Right cardiac atrium (tissue), 5 donors: Measurements from ENCODE around the gene MAFF. TPM values are rescaled to one million over a fixed set of nuclear protein-coding genes. Genes with fewer than 3 reads are reported as not detected.

Source experiments
- ATAC-seq, 2 donors: fragments of 200-7000 bp; cut with Tn5 transposase; one replicate each; pipeline versions ENCODE4 v1.8.0 to v1.9.1; 2020; ENCODE audit warnings: moderate library complexity in 2 of 2, mild to moderate bottlenecking in 1 of 2
- DNase-seq, 3 donors: peaks; one replicate each; pipeline ENCODE4 v3.0.0-alpha.2; 2020
- H3K27ac ChIP-seq: one replicate; pipeline ENCODE4 v1.5.1; 2013; ENCODE audit warnings: mild to moderate bottlenecking, low read length, control low read depth, moderate library complexity
- H3K27me3 ChIP-seq: one replicate; pipeline ENCODE4 v1.6.1; 2013; ENCODE audit not compliant: control insufficient read depth, insufficient read depth
- H3K4me1 ChIP-seq: one replicate; pipeline ENCODE4 v1.6.1; 2013; ENCODE audit warnings: low read length; ENCODE audit not compliant: control insufficient read depth, insufficient read depth
- H3K4me3 ChIP-seq: one replicate; pipeline ENCODE4 v1.5.1; 2013; ENCODE audit warnings: low read length, control low read depth
- H3K9me3 ChIP-seq: one replicate; pipeline ENCODE4 v1.6.1; 2013; ENCODE audit warnings: low read length; ENCODE audit not compliant: control insufficient read depth
- WGBS: extraction: QIAGEN DNeasy Blood & Tissue Kit; methylation state at CpG from one replicate; pipeline ENCODE4 v1.1.7; 2013; 5-methylcytosine and 5-hydroxymethylcytosine counted together
- intact Hi-C, 4 donors: fragments of 100-400 bp; cut with DNase I; formaldehyde crosslinking; loops; one replicate each; pipeline versions ENCODE4 v1.11.0 to v1.14.0; 2022 to 2023
- polyA plus RNA-seq: library from polyadenylated mRNA; stranded (reverse); fragments of 200-250 nt; gene quantifications from one replicate; pipeline ENCODE4 v1.2.3, GENCODE V29; 2013
- total RNA-seq, 4 donors: library from RNA; stranded (reverse); fragmentation: NEBNext Ultra II Directional; extraction: Animal tissue kit (Norgen Biotek cat#: 25700); gene quantifications; one replicate each; pipeline ENCODE4 v1.2.1, GENCODE V29; 2021
- donor health status: healthy with polysubstance abuse.
- donor health status: DM: no; HTN: yes; CAD: no.
- donor health status: DM: no; HTN: no; CAD: no.
- donor health status: DM: no; HTN: yes; CAD: no; lungs with severe emphysema.
- donor health status: DM: yes; HTN: yes; CAD: no.

MAFF gene
- total and polyA plus RNA-seq, 5 donors: 4.8 to 20.5 (median 7.2) TPM

- Histone ChIP-seq H3K9me3 (no peaks in the 10 kb centered on the region), H3K4me3 (no peak overlapping the region), H3K4me1 (peaks cover 10% of the 10 kb centered on the region), H3K27ac (peak overlapping the region; percentile 52), H3K27me3 (no peaks in the 10 kb centered on the region)
- DNase-seq: peak; percentile 87 to 91 (median 89)
- intact Hi-C loops: no loop called here
- 37% methylated on average over 25 of the region's 25 CpGs for WGBS
- ATAC-seq: peak; percentile 78
Measured at GRCh38 chr22:38218661-38219622, 17.1 kb downstream of the MAFF start.

- no peaks in the 10 kb centered on the region for H3K9me3 ChIP-seq
- peak overlapping the region; percentile 33 for H3K27ac ChIP-seq
- peak in 1 of 3 donors; percentile 70 for DNase-seq
- WGBS: 64% methylated on average over 10 of the region's 10 CpGs
- H3K4me1 ChIP-seq: peaks cover 10% of the 10 kb centered on the region
- no peak overlapping the region for H3K4me3 ChIP-seq
- no peaks in the 10 kb centered on the region for H3K27me3 ChIP-seq
- intact Hi-C loops: loop anchor here in 1 of 4 donors (10.0 kb wide), 1 partner anchor 55 kb away; no protein-coding TSS in a partner anchor
- ATAC-seq: no peak
Measured at GRCh38 chr22:38219632-38220031, 17.8 kb downstream of the MAFF start.

- Histone ChIP-seq H3K4me3 (no peak overlapping the region), H3K27me3 (no peaks in the 10 kb centered on the region), H3K27ac (peak overlapping the region; percentile 4), H3K9me3 (no peaks in the 10 kb centered on the region), H3K4me1 (peaks cover 10% of the 10 kb centered on the region)
- DNase-seq (peak in 1 of 3 donors; percentile 48), ATAC-seq (peak in 1 of 2 donors; percentile 3)
- 63% methylated on average over 8 of the region's 8 CpGs for WGBS
- intact Hi-C loops: loop anchor here in 1 of 4 donors (10.0 kb wide), 1 partner anchor 55 kb away; no protein-coding TSS in a partner anchor
Measured at GRCh38 chr22:38220163-38220562, 18.4 kb downstream of the MAFF start.

DNA sequence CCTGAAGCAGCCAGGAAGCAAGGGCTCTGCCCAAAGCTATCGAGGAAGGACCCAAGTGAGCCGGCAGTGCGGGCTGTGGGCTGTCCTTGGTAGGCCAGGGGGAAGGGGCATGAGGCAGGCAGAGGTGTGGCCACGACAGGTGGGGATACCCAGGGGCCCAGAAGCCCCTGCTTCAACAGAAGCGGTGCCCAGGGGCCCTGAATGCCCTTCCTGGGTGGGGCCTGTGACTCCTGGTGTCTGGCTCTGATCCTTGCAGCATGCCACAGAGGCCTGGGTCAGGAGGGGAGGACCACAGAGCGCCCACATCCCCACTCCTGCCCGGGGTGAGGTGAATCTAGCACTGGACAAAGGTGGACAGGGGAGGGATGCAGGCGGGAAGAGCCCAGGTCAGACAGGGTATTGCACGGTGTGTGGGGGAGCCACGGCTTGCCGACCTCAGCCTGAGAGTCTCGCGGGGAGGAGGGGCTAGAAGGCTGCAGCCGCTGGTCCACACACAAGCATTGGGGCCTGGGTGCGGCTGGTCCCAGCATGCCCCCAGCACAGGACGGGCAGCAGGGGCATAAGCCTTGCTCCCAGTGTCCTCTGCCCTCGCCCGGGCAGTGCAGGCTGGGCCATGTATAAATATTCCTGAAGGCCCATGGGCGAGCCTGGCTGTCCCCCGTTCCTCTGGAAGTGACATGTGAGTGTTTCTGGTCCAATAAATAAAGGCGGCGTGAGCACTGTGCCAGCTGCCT lies 19.0 kb downstream of the MAFF start:
- DNase-seq (no peak), ATAC-seq (no peak)
- 88% methylated on average over 22 of the region's 22 CpGs for WGBS
- peaks cover 10% of the 10 kb centered on the region for H3K4me1 ChIP-seq
- no peak overlapping the region for H3K4me3 ChIP-seq
- intact Hi-C loops: loop anchor here in 1 of 4 donors (10.0 kb wide), 1 partner anchor 56 kb away; no protein-coding TSS in a partner anchor
- peak overlapping the region; percentile 4 for H3K27ac ChIP-seq
- H3K27me3 ChIP-seq: no peaks in the 10 kb centered on the region
- H3K9me3 ChIP-seq: no peaks in the 10 kb centered on the region

DNA sequence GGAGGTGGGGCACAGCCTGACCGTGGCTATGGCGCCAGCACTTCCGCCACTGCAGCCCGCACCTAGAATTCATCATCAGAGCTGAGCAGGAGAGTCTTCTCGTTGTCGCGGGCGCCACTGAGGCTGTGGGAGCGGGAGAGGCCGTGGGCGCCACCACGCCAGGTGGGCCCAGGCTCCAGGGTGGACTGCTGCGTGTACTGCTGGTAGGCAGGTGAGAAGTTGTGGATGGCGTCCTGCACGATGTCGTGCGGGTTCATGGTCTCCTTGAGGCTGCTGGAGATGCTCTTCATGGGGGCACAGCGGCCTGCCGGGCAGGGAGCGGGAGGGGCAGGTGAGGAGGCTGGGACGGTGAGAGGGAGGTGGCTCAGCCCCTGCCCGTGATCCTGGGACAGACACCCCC lies 19.6 kb downstream of the MAFF start:
- ATAC-seq: no peak
- no peaks in the 10 kb centered on the region for H3K27me3 ChIP-seq
- no peaks in the 10 kb centered on the region for H3K9me3 ChIP-seq
- WGBS: 93% methylated on average over 22 of the region's 22 CpGs
- no peak overlapping the region for H3K4me3 ChIP-seq
- intact Hi-C loops: loop anchor here in 1 of 4 donors (10.0 kb wide), 1 partner anchor 57 kb away; no protein-coding TSS in a partner anchor
- peaks cover 10% of the 10 kb centered on the region for H3K4me1 ChIP-seq
- H3K27ac ChIP-seq: no peak overlapping the region
- no peak for DNase-seq

- DNase-seq (no peak), ATAC-seq (no peak)
- H3K4me1 ChIP-seq: peaks cover 10% of the 10 kb centered on the region
- intact Hi-C loops: loop anchor here in 1 of 4 donors (10.0 kb wide), 1 partner anchor 57 kb away; no protein-coding TSS in a partner anchor
- no peak overlapping the region for H3K4me3 ChIP-seq
- no peaks in the 10 kb centered on the region for H3K9me3 ChIP-seq
- H3K27me3 ChIP-seq: no peaks in the 10 kb centered on the region
- WGBS: 88% methylated on average over 25 of the region's 25 CpGs
- no peak overlapping the region for H3K27ac ChIP-seq
Measured at GRCh38 chr22:38221908-38222796, 20.4 kb downstream of the MAFF start.

- ATAC-seq (no peak), DNase-seq (no peak)
- H3K9me3 ChIP-seq: no peaks in the 10 kb centered on the region
- H3K4me1 ChIP-seq: peaks cover 10% of the 10 kb centered on the region
- no peak overlapping the region for H3K4me3 ChIP-seq
- WGBS: 63% methylated on average over 8 of the region's 8 CpGs
- no peak overlapping the region for H3K27ac ChIP-seq
- intact Hi-C loops: loop anchor here in 1 of 4 donors (10.0 kb wide), 1 partner anchor 58 kb away; no protein-coding TSS in a partner anchor
- H3K27me3 ChIP-seq: no peaks in the 10 kb centered on the region
Measured at GRCh38 chr22:38222797-38223119, 21.0 kb downstream of the MAFF start.

DNA sequence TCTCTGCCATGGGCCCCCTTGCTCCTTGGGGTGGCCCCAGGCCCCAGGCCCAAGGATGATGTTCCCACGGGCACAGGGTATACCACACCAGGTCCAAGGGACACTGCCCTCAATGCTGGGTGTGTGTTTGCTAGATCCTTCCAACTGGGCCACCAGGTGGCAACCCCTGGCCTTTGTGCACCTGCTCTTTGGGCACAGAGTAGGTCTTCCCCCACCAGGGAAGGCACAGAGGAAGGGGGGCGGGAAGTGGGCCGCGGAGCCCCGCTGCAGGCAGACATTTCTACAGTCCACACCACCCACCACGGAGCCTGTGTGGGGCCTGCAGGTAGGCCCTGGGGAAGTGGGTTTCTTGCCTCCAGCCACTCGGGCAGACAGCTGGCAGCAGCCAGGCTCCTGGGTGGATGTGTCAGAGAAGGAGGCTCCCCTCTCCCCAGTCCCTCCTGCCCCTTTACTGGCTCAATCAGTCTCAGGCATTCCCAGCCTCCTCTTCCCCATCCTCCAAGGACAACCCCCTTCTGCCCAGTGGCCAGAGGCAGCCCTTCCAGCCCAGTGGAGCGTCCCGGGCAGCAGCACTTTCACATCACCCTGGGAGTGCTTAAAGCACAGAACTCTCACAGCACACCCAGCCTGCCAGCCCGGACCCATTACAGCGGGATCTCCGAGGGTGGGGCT lies 21.6 kb downstream of the MAFF start:
- intact Hi-C loops: loop anchor here in 1 of 4 donors (10.0 kb wide), 1 partner anchor 59 kb away; no protein-coding TSS in a partner anchor
- ATAC-seq (no peak), DNase-seq (no peak)
- Histone ChIP-seq H3K27me3 (no peaks in the 10 kb centered on the region), H3K4me3 (no peak overlapping the region), H3K27ac (no peak overlapping the region), H3K9me3 (no peaks in the 10 kb centered on the region), H3K4me1 (peaks cover 8% of the 10 kb centered on the region)
- 73% methylated on average over 12 of the region's 12 CpGs for WGBS

- H3K27me3 ChIP-seq: no peaks in the 10 kb centered on the region
- 91% methylated on average over 25 of the region's 25 CpGs for WGBS
- no peak overlapping the region for H3K4me3 ChIP-seq
- ATAC-seq (no peak), DNase-seq (no peak)
- no peak overlapping the region for H3K27ac ChIP-seq
- intact Hi-C loops: loop anchor here in 1 of 4 donors (10.0 kb wide), 1 partner anchor 62 kb away; no protein-coding TSS in a partner anchor
- no peaks in the 10 kb centered on the region for H3K4me1 ChIP-seq
- H3K9me3 ChIP-seq: no peaks in the 10 kb centered on the region
Measured at GRCh38 chr22:38226853-38227649, 25.3 kb downstream of the MAFF start.
